Measurements from ENCODE around the gene DOK7. TPM values are rescaled to one million over a fixed set of nuclear protein-coding genes. Genes with fewer than 3 reads are reported as not detected.

The DOK7 gene
- total RNA-seq, 1 donor from 2014 or later = 0.69 TPM

DNA sequence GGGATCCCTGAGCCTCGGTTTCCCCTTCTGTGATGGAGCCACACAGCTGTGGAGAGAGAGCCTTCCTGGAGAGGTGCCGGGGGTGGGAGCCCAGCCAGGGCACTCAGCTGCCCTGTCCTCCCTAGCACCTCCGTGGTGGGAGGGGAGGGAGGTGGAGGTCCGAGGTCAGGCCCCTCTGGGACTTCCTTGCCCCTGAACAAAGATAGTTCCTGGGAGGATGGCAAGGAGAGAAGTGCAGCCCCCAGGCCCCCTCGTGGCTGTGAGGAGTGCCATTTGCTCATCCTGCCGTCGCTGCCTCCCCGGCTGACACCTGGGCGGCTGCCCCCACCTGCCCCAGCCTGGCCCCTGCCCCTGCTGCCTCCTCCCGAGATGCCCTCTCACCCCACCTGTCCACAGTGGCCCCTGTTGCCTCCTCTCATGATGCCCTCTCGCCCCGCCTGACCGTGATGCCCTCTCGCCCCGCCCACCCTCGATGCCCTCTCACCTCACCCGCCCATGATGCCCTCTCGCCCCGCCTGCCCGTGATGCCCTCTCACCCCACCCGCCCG lies 12.7 kb downstream of the DOK7 start:
- no peaks in the 10 kb centered on the region for H3K36me3 Mint-ChIP-seq (ENCODE audit: low read depth, unreplicated experiment)
- no peaks in the 10 kb centered on the region for H3K9me3 Mint-ChIP-seq (ENCODE audit: unreplicated experiment)
- H3K4me3 Mint-ChIP-seq (ENCODE audit: unreplicated experiment) = no peak overlapping the region
- no peak overlapping the region for H3K27ac Mint-ChIP-seq (ENCODE audit: unreplicated experiment)
- DNase-seq (ENCODE audit: low spot score) = no peak
- TF ChIP-seq, protein P1, sequence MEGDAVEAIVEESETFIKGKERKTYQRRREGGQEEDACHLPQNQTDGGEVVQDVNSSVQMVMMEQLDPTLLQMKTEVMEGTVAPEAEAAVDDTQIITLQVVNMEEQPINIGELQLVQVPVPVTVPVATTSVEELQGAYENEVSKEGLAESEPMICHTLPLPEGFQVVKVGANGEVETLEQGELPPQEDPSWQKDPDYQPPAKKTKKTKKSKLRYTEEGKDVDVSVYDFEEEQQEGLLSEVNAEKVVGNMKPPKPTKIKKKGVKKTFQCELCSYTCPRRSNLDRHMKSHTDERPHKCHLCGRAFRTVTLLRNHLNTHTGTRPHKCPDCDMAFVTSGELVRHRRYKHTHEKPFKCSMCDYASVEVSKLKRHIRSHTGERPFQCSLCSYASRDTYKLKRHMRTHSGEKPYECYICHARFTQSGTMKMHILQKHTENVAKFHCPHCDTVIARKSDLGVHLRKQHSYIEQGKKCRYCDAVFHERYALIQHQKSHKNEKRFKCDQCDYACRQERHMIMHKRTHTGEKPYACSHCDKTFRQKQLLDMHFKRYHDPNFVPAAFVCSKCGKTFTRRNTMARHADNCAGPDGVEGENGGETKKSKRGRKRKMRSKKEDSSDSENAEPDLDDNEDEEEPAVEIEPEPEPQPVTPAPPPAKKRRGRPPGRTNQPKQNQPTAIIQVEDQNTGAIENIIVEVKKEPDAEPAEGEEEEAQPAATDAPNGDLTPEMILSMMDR (IDR thresholded peaks at IDR 0.05; ENCODE audit: unreplicated experiment) = no peak
- no peaks in the 10 kb centered on the region for H3K27me3 Mint-ChIP-seq (ENCODE audit: unreplicated experiment)
- no peaks in the 10 kb centered on the region for H3K4me1 Mint-ChIP-seq (ENCODE audit: unreplicated experiment)

DNA sequence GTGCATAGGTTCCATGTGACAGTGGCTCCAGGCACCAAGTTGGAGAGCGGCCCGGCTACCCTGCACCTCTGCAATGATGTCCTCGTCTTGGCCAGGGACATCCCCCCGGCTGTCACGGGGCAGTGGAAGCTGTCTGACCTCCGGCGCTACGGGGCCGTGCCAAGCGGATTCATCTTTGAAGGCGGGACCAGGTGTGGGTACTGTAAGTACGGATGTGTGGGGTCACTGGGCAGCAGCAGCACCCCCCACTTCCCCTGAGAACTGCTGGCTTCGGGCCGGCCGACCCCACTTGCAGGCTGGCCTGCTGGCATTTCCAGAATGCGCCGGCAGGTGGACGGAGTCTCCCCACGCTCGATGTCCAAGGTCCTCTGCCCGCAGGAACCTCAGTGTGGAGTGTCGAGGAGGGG lies 13.2 kb downstream of the DOK7 start:
- no peaks in the 10 kb centered on the region for H3K27me3 Mint-ChIP-seq (ENCODE audit: unreplicated experiment)
- no peak overlapping the region for H3K27ac Mint-ChIP-seq (ENCODE audit: unreplicated experiment)
- TF ChIP-seq, protein P1 (IDR thresholded peaks at IDR 0.05; ENCODE audit: unreplicated experiment) = no peak
- DNase-seq (ENCODE audit: low spot score) = no peak
- H3K4me1 Mint-ChIP-seq (ENCODE audit: unreplicated experiment) = no peaks in the 10 kb centered on the region
- H3K4me3 Mint-ChIP-seq (ENCODE audit: unreplicated experiment) = no peak overlapping the region
- no peaks in the 10 kb centered on the region for H3K36me3 Mint-ChIP-seq (ENCODE audit: low read depth, unreplicated experiment)
- H3K9me3 Mint-ChIP-seq (ENCODE audit: unreplicated experiment) = no peaks in the 10 kb centered on the region

DNA sequence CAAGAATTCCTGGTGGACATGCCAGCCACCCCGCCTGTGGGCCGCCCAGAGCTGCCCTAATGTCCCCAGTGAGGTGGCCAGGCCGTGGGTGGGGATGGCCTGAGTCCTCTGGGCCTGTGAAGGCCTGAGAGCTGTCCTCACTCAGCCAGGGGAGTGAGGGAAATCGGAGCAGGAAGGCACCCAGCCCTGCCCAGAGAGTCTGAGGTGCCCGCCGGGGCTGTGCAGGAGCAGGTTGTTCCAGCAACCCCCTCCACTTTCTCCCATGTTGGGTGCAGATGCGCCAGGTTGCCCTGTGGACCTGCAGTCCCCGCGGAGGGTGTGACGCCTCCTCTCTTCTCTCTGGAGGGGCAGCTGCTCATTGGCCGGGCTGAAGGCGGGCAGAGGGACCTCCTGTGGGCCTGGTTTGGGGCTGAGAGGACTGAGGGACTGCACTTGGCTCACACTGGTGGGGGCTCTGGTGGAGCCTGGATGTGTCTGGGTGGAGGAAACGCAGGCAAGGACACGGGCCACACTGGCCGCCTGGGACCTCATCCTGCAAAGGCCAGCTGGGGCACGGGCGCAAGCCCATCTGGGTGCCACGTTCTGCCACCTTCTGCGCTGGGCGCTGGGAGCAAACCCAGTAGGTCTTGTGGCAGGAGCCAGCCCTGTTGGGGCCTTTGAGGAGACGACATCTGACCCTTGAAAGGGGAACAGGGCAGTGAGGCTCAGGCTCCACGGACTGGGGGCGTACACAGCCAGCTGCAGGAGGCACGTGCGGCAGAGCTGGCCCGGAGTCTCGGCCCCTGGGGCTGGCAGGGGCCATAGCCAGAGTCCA lies 14.0 kb downstream of the DOK7 start:
- H3K27me3 Mint-ChIP-seq (ENCODE audit: unreplicated experiment) = peaks cover 3% of the 10 kb centered on the region
- H3K9me3 Mint-ChIP-seq (ENCODE audit: unreplicated experiment) = no peaks in the 10 kb centered on the region
- no peak overlapping the region for H3K4me3 Mint-ChIP-seq (ENCODE audit: unreplicated experiment)
- no peaks in the 10 kb centered on the region for H3K4me1 Mint-ChIP-seq (ENCODE audit: unreplicated experiment)
- H3K27ac Mint-ChIP-seq (ENCODE audit: unreplicated experiment) = no peak overlapping the region
- TF ChIP-seq, protein P1 (IDR thresholded peaks at IDR 0.05; ENCODE audit: unreplicated experiment) = no peak
- no peak for DNase-seq (ENCODE audit: low spot score)
- no peaks in the 10 kb centered on the region for H3K36me3 Mint-ChIP-seq (ENCODE audit: low read depth, unreplicated experiment)

DNA sequence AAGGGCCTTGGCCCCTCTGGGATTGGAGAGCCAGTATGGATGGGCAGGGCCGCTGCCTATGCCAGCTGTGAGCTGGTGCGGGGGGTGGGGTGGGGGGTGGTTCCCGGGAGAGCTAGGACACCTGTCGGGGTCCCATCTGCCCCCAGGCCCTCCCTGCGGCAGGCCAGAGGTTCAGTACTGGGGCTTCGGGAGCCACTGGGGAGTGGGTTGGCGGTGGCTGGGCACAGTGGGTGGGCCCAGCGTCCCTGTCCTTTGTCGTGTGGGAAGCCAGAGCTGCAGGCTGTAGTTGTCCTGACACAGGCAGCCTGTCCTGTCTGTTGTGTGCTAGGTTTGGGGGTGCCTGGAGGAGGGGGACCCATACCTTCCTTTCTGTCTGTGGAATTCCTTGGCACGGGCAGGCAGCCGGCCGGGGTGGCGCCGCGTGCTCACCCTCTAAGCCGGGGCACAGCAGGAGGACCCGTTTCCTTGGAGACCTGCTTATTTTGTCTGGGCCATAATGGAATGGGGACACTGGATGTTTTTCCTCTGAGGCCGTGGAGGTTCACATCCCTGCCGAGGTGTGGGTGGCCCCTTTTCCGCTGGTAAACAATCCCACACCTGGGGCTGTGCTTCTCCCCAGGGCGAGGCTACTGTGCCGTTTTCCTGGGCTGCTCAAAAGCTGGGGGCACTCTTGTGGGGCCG lies 14.8 kb downstream of the DOK7 start:
- Mint-ChIP-seq H3K4me3 (ENCODE audit: unreplicated experiment) (no peak overlapping the region), H3K27me3 (ENCODE audit: unreplicated experiment) (peaks cover 3% of the 10 kb centered on the region), H3K9me3 (ENCODE audit: unreplicated experiment) (no peaks in the 10 kb centered on the region), H3K4me1 (ENCODE audit: unreplicated experiment) (no peaks in the 10 kb centered on the region), H3K36me3 (ENCODE audit: low read depth, unreplicated experiment) (no peaks in the 10 kb centered on the region), H3K27ac (ENCODE audit: unreplicated experiment) (no peak overlapping the region)
- TF ChIP-seq, protein P1 (IDR thresholded peaks at IDR 0.05; ENCODE audit: unreplicated experiment) = no peak
- no peak for DNase-seq (ENCODE audit: low spot score)

All from endothelial cell (in vitro differentiated cells).